Kidney glomerular epithelial cell (primary cell): ENCODE data around the gene FOSB.
"Not testable (repeated sequence)": the region's sequence is repeated elsewhere in the genome, so short reads cannot be mapped to it uniquely, and the experiment has no call there.

Experiments used
- DNase-seq: peaks from one replicate; lab custom pipeline; 2025; lab: John Stamatoyannopoulos, UW

Gene FOSB

DNA sequence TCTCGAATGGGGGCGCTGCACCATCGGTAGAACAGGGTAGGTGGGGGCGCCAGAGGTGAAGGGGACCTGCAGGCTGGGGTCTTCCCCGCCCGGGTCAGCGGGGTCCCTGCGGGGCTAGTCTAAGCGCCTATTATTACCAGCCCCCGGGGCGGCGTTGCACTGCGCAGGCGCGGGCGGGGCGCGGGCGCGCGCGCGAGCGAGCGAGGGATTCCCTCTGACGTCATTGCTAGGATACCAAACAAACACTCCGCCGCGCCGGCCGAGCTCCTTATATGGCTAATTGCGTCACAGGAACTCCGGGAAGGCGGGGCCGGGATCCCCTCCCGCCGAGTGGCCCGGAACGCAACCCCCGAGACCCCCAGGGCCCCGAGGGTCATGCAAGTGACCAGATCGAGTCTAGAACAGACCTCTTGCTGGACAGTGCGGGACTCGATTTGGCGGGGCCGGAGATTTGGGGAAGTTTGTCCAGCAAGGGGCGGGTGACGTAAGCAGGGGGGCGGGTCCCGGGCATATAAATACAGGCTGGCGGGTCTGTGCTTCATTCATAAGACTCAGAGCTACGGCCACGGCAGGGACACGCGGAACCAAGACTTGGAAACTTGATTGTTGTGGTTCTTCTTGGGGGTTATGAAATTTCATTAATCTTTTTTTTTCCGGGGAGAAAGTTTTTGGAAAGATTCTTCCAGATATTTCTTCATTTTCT is at the start of gene FOSB:
FOSB (plus strand) TSS at position 541 of the 703 bp plus-strand sequence. CDS start 591 bp downstream, outside the sequence.
- DNase-seq, result peak; percentile 88

- no peak for DNase-seq
Measured at GRCh38 chr19:45418802-45419201, 49.0 kb upstream of the FOSB start.

GRCh38 chr19:45419396-45419795 is 48.4 kb upstream of the FOSB start:
- no peak for DNase-seq

DNA sequence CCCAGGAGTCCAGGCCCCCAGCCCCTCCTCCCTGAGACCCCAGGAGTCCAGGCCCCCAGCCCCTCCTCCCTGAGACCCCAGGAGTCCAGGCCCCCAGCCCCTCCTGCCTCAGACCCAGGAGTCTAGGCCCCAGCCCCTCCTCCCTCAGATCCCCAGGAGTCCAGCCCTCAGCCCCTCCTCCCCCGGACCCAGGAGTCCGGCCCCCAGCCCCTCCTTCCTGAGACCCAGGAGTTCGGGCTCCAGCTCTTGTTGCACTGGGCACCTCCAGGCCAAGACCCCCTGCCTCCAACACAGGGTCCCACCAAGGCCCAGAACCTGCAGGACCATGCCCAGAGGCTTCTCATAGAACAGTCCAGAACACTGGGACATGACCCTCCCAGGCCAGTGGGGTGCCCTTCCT is 47.9 kb upstream of the FOSB start:
- no peak for DNase-seq

DNA sequence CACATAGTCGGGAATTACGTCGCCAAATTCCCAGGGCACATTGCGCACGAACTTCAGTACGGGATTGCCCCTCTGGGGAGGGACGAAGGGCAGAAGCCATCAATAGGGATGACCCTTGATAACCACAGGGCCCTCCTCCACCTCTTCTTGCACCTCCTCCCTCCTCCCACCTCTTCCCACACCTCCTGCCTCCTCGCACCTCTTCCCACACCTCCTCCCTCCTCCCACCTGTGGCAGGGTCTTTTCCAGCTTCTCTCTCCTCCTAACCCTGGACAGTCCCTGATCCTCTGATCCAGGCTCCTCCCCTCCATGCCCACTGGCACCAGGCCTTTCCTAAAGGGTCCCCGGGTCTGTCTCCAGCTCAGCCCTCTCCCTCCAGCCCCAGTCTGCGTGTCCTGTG is 47.4 kb upstream of the FOSB start:
- DNase-seq, result no peak

- DNase-seq, result no peak
Measured at GRCh38 chr19:45420871-45421270, 46.9 kb upstream of the FOSB start.

DNA sequence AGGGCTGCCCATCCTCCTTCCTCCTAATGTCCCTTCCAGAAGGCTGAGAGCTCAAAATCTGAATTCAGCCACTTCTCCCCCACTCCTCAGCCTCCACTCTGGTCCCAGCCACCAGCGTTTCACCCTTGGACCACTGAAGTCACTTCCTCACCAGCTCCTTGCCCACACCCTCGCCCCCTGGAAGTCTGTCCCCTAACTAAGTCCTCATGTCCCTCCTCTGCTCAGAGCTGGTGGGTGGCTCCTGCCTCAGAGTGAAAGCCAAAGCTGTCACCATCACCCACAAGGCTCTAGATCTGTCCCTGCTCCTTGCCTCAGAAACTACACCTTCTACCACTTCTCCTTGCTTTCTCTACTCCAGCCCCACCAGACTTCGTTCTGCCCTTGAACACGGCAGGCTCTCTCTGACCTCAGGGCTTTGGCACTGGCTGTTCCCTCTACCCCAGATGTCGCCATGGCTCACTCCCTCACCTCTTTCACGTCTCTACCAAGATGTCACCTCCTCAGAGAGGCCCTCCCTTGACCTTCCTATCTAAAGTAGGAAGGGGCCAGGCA is 45.8 kb upstream of the FOSB start:
- no peak for DNase-seq

- DNase-seq, result no peak
Measured at GRCh38 chr19:45423033-45423588, 44.7 kb upstream of the FOSB start.

DNA sequence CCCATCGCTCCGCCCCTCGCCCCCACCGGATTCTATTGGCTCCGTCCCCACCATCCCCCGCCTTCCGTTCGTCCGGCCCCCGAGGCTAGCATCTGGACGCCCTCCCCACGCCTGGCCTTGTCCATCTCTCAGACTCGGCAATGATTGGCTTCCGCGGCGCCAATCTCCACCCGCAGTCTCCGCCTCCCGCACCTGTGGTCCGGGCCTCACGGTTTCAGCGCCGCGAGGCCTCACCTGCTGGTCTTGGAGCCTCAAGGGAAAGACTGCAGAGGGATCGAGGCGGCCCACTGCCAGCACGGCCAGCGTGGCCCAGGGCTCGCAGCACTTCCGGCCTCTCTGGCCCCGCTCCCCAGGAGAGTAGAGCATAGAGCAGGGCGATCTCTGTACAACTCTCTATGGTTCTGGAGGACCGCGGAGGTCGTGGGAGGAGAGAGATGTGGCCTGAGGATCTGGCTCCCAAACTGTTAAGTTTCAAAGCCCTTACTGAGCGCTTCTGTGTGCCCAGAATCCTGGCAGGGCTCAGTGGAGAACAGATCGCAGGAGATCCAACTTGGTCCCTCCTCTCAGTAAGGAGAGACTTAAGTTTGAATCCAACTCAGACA is 44.1 kb upstream of the FOSB start, which contains the start of gene ERCC1:
ERCC1 (minus strand) TSS at position 329 of the 602 bp plus-strand sequence. CDS start 543 bp downstream, outside the sequence.
- DNase-seq, result peak; percentile 91

DNA sequence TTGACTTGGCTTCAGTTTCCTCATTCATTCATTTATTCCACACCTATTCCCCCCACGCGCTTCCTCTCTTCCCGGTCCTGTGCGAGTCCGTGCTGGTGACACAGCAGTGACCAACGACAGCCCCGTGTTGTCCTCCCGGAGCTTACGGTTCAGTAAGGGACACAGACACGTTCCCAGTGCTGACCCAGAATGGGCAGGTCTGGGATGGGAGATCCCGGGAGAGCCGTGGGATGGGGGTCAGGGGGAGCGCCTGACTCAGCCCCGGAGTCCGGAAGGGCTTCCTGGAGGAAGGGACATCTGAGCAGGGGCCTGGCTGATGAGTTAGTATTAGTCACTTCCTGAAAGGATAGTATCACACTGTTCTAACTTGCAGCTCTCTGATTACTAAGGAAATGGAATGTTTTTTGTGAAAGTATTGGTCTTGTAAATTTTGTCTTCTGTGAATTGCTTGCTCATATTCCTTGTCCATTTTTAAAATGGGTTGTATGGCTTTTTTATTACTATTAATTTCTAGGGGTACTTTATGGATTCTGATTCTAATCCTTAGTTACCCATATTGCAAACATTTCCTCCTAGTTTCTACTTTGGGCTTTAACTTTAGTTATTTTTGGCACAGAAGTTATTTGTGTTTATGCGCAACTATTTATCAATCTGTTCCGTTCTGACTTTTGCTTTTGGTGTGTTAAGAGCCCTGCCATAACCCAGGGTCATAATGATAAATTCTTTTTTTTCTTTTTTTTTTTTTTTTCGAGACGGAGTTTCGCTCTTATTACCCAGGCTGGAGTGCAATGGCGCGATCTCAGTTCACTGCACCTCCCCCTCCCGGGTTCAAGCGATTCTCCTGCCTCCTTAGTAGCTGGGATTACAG is 43.4 kb upstream of the FOSB start:
- peak; percentile 97 for DNase-seq

DNA sequence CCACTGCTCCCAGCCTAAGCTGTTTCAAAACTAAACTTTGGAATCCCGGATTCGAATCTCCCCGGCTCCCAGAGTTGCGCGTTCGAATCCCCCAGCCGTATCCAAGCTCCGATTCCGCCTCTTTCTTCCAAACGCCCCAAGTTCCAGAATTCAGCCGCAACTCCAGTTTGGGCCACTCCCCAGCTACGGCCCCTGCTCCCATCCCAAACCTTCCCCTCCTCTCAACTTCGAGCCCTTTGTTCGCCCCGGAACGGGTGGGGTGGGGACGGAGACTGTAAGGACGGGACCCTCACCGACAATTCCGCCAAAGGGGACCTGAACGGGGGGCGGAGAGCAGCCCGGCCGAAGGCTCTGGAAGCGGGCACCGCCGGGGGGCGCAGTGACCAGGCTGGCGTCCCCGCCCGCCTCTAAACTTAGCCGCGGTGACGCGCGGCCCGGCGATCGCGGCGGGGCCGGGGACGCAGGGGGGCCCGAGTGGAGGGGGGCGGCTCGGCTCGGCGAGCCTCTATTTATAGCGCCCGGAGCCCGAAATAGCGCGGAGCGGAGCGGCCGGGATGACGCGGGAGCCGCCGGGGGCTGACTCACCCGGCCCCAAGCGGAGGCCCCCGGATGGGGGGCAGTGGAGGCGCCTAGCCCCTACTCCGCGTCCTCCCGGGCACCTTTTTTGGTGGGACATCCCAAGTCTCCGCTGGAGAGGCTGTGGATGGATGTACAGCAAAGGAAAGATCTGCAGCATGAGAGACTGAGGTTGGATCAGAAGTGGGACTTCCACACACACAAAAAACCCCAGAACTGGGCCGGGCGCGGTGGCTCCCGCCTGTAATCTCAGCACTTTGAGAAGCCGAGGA is 39.2 kb upstream of the FOSB start:
- DNase-seq, result no peak

DNA sequence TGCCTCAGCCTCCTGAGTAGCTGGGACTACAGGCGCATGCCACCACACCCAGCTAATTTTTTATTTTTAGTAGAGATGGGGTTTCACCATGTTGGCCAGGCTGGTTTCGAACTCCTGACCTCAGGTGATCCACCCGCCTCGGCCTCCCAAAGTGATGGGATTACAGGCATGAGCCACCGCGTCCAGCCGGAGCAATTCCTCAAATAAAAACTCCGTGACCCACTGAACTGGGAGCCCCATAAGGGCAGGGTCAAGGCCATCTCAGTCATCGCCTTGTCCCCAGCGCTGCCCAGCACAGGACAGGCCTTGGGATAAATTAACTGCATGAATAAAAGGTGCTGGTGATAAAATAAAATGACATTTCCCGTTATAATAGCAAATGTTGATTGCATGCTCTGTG is 37.9 kb upstream of the FOSB start:
- not testable (repeated sequence) for DNase-seq

DNA sequence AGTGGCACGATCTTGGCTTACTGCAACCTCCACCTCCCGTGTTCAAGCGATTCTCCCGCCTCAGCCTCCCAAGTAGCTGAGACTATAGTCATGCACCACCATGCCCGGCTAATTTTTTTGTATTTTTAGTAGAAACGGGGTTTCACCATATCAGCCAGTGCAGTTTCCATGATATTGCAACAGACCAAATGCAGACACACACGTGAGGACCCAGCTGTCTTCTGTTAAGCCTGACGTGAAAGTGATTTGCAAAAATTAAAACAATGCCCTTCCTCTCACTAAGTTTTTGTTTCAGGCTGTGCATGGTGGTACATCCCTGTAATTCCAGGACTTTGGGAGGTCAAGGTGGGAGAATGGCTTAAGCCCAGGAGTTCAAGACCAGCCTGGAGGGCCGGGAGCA is 36.8 kb upstream of the FOSB start:
- not testable (repeated sequence) for DNase-seq

- not testable (repeated sequence) for DNase-seq
Measured at GRCh38 chr19:45432543-45432942, 35.3 kb upstream of the FOSB start.

DNA sequence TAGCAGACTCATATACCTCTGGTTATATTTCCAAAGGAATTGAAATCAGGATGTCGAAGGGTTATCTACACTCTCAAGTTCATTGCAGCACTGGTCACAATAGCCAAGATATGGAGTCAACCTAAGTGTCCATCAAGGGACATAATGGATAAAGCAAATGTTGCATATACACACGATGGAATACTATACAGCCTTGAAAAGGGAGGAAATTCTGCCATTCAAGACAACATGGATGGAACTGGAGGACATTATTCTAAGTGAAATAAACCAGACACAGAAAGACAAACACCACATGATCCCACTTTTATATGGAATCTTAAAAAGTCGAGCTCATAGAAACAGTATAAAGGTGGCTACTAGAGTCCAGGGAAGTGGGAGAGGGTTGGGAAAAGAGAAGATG is 30.5 kb upstream of the FOSB start:
- DNase-seq, result no peak

- no peak for DNase-seq
Measured at GRCh38 chr19:45439190-45439568, 28.6 kb upstream of the FOSB start.

GRCh38 chr19:45439569-45440258 is 28.1 kb upstream of the FOSB start:
- DNase-seq, result peak; percentile 70

DNA sequence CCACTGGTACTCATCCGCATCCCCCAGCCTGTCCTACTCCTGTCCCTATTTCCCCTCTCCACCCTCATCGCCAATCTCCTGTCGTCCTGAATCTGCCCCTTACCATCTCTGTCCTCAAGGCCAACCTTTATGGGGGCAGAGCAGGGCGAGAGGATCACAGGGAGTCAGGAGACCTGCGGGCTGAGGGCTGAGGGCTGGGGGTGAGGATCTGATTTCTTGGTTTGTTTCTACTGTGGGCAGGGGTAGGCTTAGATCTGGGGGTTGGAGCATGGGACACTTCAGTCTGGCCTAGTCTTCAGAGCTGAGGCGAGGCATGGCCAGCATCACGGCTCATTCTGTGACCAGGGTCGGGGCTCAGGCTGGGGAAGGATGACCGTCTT is 27.5 kb upstream of the FOSB start:
- no peak for DNase-seq

DNA sequence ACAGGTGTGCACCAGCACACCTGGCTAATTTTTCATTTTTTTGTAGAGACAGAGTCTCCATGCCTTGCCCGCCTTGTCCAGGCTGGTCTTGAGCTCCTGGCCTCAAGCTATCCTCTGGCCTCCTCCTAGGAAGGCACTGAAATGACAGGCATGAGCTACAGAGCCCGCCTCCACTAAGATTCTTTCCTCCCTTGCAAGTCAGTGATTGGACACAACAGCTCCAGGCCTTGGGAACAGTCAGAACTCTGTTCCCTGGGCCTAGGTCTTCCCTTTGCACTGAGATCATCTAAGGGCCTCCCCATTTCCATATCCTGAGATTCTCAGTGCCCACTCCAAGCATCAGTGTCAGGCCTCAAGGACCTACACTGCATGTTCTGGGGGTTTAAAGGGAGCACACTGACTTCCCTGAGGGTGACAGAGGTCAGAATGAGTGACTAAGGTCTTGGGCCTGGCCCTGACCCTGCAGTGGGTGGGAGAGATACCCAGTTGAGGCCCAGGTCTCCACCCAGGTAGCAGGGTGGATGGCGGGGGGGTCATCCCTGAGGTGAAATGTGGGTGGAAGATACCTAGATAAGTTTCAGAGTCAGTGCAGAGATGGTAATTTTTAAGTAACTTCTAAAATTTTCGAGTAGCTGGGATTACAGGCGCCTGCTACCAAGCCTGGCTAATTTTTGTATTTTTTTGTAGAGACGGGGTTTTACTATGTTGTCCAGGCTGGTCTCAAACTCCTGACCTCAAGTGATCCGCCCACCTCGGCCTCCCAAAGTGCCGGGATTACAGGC is 26.7 kb upstream of the FOSB start:
- DNase-seq, result no peak

GRCh38 chr19:45442408-45442777 is 25.4 kb upstream of the FOSB start:
- DNase-seq, result no peak
